H1 (cell line): ENCODE data around the gene SERPINE2. TPM values are rescaled to one million over a fixed set of nuclear protein-coding genes. Genes with fewer than 3 reads are reported as not detected.

Source experiments
- CTCF ChIA-PET: fragments of 300-600 bp; sonication (Branson Sonifier 250); formaldehyde crosslinking; loops from one replicate; lab custom pipeline; 2021; ENCODE audit not compliant: partially characterized antibody; lab: Charles Lee
- POLR2A ChIA-PET: fragments of 300-600 bp; sonication (Branson Sonifier 250); formaldehyde crosslinking; loops from one replicate; lab custom pipeline; 2021; ENCODE audit warnings: inconsistent platforms; ENCODE audit not compliant: partially characterized antibody; lab: Charles Lee
- DNase-seq, 2 experiments: peaks; one replicate each; pipeline versions ENCODE4 v3.0.0 to v3.0.0-alpha.2; 2010 to 2022; ENCODE audit warnings: low spot score in 2 of 2, low read depth in 1 of 2, mixed read lengths in 1 of 2
- FAIRE-seq: peaks from 2 replicates; lab custom pipeline; 2011; peaks lifted over from hg19 to GRCh38; lab: Jason Lieb, UNC
- H2AFZ ChIP-seq: 2 replicates; pipeline ENCODE4 v1.8.1; 2012; ENCODE audit warnings: low read length, inconsistent platforms
- H2AK5ac ChIP-seq: 2 replicates; pipeline ENCODE4 v1.6.1; 2013; ENCODE audit warnings: low read depth, low read length
- H2BK120ac ChIP-seq: replicated peaks from 2 replicates; pipeline ENCODE3; 2013; ENCODE audit warnings: low read depth, low read length, inconsistent platforms
- H2BK12ac ChIP-seq: 2 replicates; pipeline ENCODE4 v1.6.1; 2013; ENCODE audit warnings: low read depth, low read length
- H2BK15ac ChIP-seq: 2 replicates; pipeline ENCODE4 v1.6.1; 2013; ENCODE audit warnings: low read length
- H2BK20ac ChIP-seq: 2 replicates; pipeline ENCODE4 v1.6.1; 2013; ENCODE audit warnings: low read length
- H2BK5ac ChIP-seq: 2 replicates; pipeline ENCODE4 v1.6.1; 2013; ENCODE audit warnings: low read depth, low read length
- H3K14ac ChIP-seq: 2 replicates; pipeline ENCODE4 v1.6.1; 2013; ENCODE audit warnings: inconsistent platforms; ENCODE audit not compliant: insufficient read length
- H3K18ac ChIP-seq: 2 replicates; pipeline ENCODE4 v1.6.1; 2013; ENCODE audit warnings: low read length; ENCODE audit errors: extremely low read depth
- H3K23ac ChIP-seq: 2 replicates; pipeline ENCODE4 v1.6.1; 2013; ENCODE audit warnings: inconsistent platforms; ENCODE audit not compliant: insufficient read length
- H3K23me2 ChIP-seq: 2 replicates; pipeline ENCODE4 v1.6.1; 2013; ENCODE audit warnings: low read depth, low read length
- H3K27ac ChIP-seq: 2 replicates; pipeline ENCODE4 v1.6.1; 2011; ENCODE audit warnings: low read depth, low read length, inconsistent platforms
- H3K27me3 ChIP-seq, 4 experiments: replicated peaks in 1 of 4; 1 replicate in 1 of 4; 2 replicates in 3 of 4; pipeline versions ENCODE4 v1.6.1 to v1.8.1; 2011 to 2013; ENCODE audit warnings: low read length in 3 of 4, mild to moderate bottlenecking in 3 of 4, inconsistent platforms in 2 of 4, mixed read lengths in 2 of 4, moderate library complexity in 1 of 4; ENCODE audit not compliant: control insufficient read depth in 3 of 4, insufficient read depth in 3 of 4; ENCODE audit errors: extremely low read depth in 1 of 4
- H3K36me3 ChIP-seq, 4 experiments: 2 replicates each; pipeline versions ENCODE4 v1.6.1 to v1.8.1; 2011 to 2013; ENCODE audit warnings: mild to moderate bottlenecking in 4 of 4, low read length in 3 of 4, moderate library complexity in 2 of 4, control low read depth in 1 of 4, inconsistent platforms in 1 of 4; ENCODE audit not compliant: insufficient read depth in 4 of 4, control insufficient read depth in 2 of 4
- H3K4ac ChIP-seq: replicated peaks from 2 replicates; pipeline ENCODE3; 2013; ENCODE audit warnings: low read length, low read depth, mixed read lengths, inconsistent platforms; ENCODE audit not compliant: insufficient read length
- H3K4me1 ChIP-seq, 4 experiments: replicated peaks in 1 of 4; 1 replicate in 1 of 4; 2 replicates in 3 of 4; pipeline versions ENCODE4 v1.6.1 to v1.8.1; 2011 to 2013; ENCODE audit warnings: low read length in 3 of 4, inconsistent platforms in 2 of 4, mixed read lengths in 1 of 4; ENCODE audit not compliant: insufficient read depth in 4 of 4, control insufficient read depth in 3 of 4
- H3K4me2 ChIP-seq, 2 experiments: 2 replicates each; pipeline versions ENCODE4 v1.6.1 to v1.8.1; 2011 to 2013; ENCODE audit warnings: low read depth in 2 of 2, low read length in 2 of 2, control low read depth in 1 of 2, inconsistent platforms in 1 of 2, mild to moderate bottlenecking in 1 of 2; ENCODE audit not compliant: insufficient read depth in 1 of 2
- H3K4me3 ChIP-seq, 4 experiments: fragments of 200-600, 300-600 bp in 1 of 4; sonication (generic), shearing (Covaris generic), sonication (Bioruptor Twin) in 1 of 4; 2 replicates each; pipeline versions ENCODE4 v1.5.1 to v1.8.1; 2011 to 2016; ENCODE audit warnings: low read length in 4 of 4, low read depth in 3 of 4, control low read depth in 2 of 4, inconsistent platforms in 2 of 4, mild to moderate bottlenecking in 2 of 4, mixed read lengths in 1 of 4, moderate library complexity in 1 of 4; ENCODE audit not compliant: insufficient read depth in 2 of 4; ENCODE audit errors: extremely low read depth in 1 of 4
- H3K56ac ChIP-seq: replicated peaks from 2 replicates; pipeline ENCODE3; 2013; ENCODE audit warnings: low read depth, mild to moderate bottlenecking, mixed read lengths, low read length, inconsistent platforms; ENCODE audit not compliant: insufficient read length
- H3K79me1 ChIP-seq: 2 replicates; pipeline ENCODE4 v1.6.1; 2013; ENCODE audit warnings: low read depth, low read length, control low read depth
- H3K79me2 ChIP-seq, 2 experiments: 2 replicates each; pipeline versions ENCODE4 v1.6.1 to v1.8.1; 2012 to 2013; ENCODE audit warnings: low read length in 2 of 2, mild to moderate bottlenecking in 2 of 2, inconsistent platforms in 1 of 2; ENCODE audit not compliant: insufficient read depth in 2 of 2, control insufficient read depth in 1 of 2
- H3K9ac ChIP-seq, 4 experiments: replicated peaks in 1 of 4; 1 replicate in 1 of 4; 2 replicates in 3 of 4; pipeline versions ENCODE4 v1.6.1 to v1.8.1; 2011 to 2013; ENCODE audit warnings: low read depth in 3 of 4, low read length in 3 of 4, control low read depth in 2 of 4, mild to moderate bottlenecking in 2 of 4, moderate library complexity in 2 of 4, inconsistent platforms in 1 of 4; ENCODE audit errors: extremely low read depth in 1 of 4
- H3K9me3 ChIP-seq, 2 experiments: 2 replicates each; pipeline versions ENCODE4 v1.6.1 to v1.8.1; 2012 to 2013; ENCODE audit warnings: mild to moderate bottlenecking in 2 of 2, moderate library complexity in 2 of 2, control low read depth in 1 of 2, inconsistent platforms in 1 of 2, low read depth in 1 of 2, low read length in 1 of 2, mixed read lengths in 1 of 2; ENCODE audit not compliant: insufficient read depth in 2 of 2
- H4K20me1 ChIP-seq, 2 experiments: replicated peaks in 1 of 2; 2 replicates each; pipeline versions ENCODE3 to v1.8.1; 2011 to 2013; ENCODE audit warnings: inconsistent platforms in 2 of 2, low read length in 2 of 2, mild to moderate bottlenecking in 1 of 2; ENCODE audit not compliant: insufficient read depth in 2 of 2, control insufficient read depth in 1 of 2
- H4K5ac ChIP-seq: 2 replicates; pipeline ENCODE4 v1.6.1; 2013; ENCODE audit warnings: low read length, low read depth, mixed read lengths, inconsistent platforms; ENCODE audit not compliant: insufficient read length
- H4K8ac ChIP-seq: 2 replicates; pipeline ENCODE4 v1.8.0; 2013; ENCODE audit warnings: mild to moderate bottlenecking, moderate library complexity, low read length, inconsistent platforms; ENCODE audit not compliant: insufficient read depth; ENCODE audit errors: extremely low read depth
- H4K91ac ChIP-seq: replicated peaks from 2 replicates; pipeline ENCODE3; 2013; ENCODE audit warnings: low read length, mixed read lengths, inconsistent platforms; ENCODE audit not compliant: insufficient read length
- CBX5 ChIP-seq: fragments of 300-800, 300-1000 bp; sonication (generic); IDR thresholded peaks from 2 replicates; pipeline ENCODE4 v1.7.1; 2016; ENCODE audit warnings: antibody characterized with exemption, low read length, low read depth
- CEBPB ChIP-seq: IDR thresholded peaks from 2 replicates; pipeline ENCODE4 v1.6.1; 2012; ENCODE audit warnings: low read depth, low read length
- KDM5A ChIP-seq: fragments of 200-600 bp; IDR thresholded peaks from 2 replicates; pipeline ENCODE4 v1.7.1; 2012; ENCODE audit warnings: mild to moderate bottlenecking, low read length, inconsistent platforms, mixed read lengths
- NANOG ChIP-seq: IDR thresholded peaks from 2 replicates; pipeline ENCODE4 v1.6.1; 2011; ENCODE audit warnings: low read length, low read depth, mild to moderate bottlenecking, inconsistent platforms; ENCODE audit not compliant: insufficient read depth, poor library complexity, severe bottlenecking
- RFX5 ChIP-seq: IDR thresholded peaks from 2 replicates; pipeline ENCODE4 v1.6.1; 2011; ENCODE audit warnings: low read depth, low read length, improper control_type of control experiment, borderline replicate concordance
- SIRT6 ChIP-seq: IDR thresholded peaks from one replicate; pipeline ENCODE4 v1.7.1; 2012; ENCODE audit warnings: low read length, inconsistent platforms
- WGBS, 2 experiments: shearing (Covaris generic) in 1 of 2; methylation state at CpG; one replicate each; pipeline versions ENCODE4 v1.1.6 to v1.1.7; 2013 to 2015; ENCODE audit warnings: low lambda C conversion rate in 2 of 2, mixed read lengths in 2 of 2, inconsistent platforms in 1 of 2, low coverage in 1 of 2, missing lambda C conversion rate in 1 of 2; ENCODE audit not compliant: insufficient replicate concordance in 2 of 2, insufficient coverage in 1 of 2, insufficient read length in 1 of 2; ENCODE audit errors: extremely low coverage in 1 of 2, missing lambda C conversion rate in 1 of 2; 5-methylcytosine and 5-hydroxymethylcytosine counted together
- polyA plus RNA-seq, 7 experiments: library from polyadenylated mRNA; depleted of rRNA in 3 of 7; stranded (reverse) in 5 of 7; unstranded in 2 of 7; fragments of >200 nt in 5 of 7; fragments of 200-250 nt in 2 of 7; gene quantifications; 1 replicate in 5 of 7; 2 replicates in 1 of 7; 4 replicates in 1 of 7; pipeline versions ENCODE4 v1.2.1 to v1.2.3, GENCODE V29; 2011 to 2013; ENCODE audit warnings: missing spikeins in 2 of 7, mixed read lengths in 2 of 7
- total RNA-seq: library from RNA; stranded (reverse); fragmentation: NEBNext Ultra II Directional; extraction: Animal tissue kit (Norgen Biotek cat#: 25700); gene quantifications from 2 replicates; pipeline ENCODE4 v1.2.1, GENCODE V29; 2021

Gene SERPINE2
- total and polyA plus RNA-seq, 2 of the 8 experiments (the other 6 are each of a cell fraction or from before 2014, with no cell fraction given) = 26.2 to 76.0 TPM

GRCh38 chr2:224042191-224042696 lies 3.2 kb upstream of the SERPINE2 start:
- Histone ChIP-seq H2BK20ac (no peak overlapping the region), H3K18ac (no peak overlapping the region), H2BK12ac (no peak overlapping the region), H3K23me2 (peaks cover 9% of the 10 kb centered on the region; the same call in 1 of the 2 replicates), H4K5ac (no peak overlapping the region), H3K27ac (no peak overlapping the region), H3K9ac (no peak overlapping the region), H3K4me2 (no peak overlapping the region), H3K9me3 (no peaks in the 10 kb centered on the region), H2BK5ac (no peak overlapping the region), H2AK5ac (no peak overlapping the region), H3K23ac (no peak overlapping the region), H2BK15ac (no peak overlapping the region), H3K4me1 (peaks cover 0 to 3% (median 1%) of the 10 kb centered on the region in 4 experiments; a peak in 3 of 7 replicates), H3K36me3 (no peaks in the 10 kb centered on the region), H3K79me1 (no peaks in the 10 kb centered on the region), H4K20me1 (peaks cover 2% of the 10 kb centered on the region in 2 experiments), H3K27me3 (peaks cover 0 to 14% (median 8%) of the 10 kb centered on the region in 4 experiments; a peak in 5 of 7 replicates), H3K4ac (no peak overlapping the region), H3K14ac (no peak overlapping the region), H2AFZ (no peak overlapping the region), H4K91ac (no peak overlapping the region), H2BK120ac (no peak overlapping the region), H3K56ac (no peak overlapping the region), H3K4me3 (no peak overlapping the region), H4K8ac (no peak overlapping the region), H3K79me2 (peaks cover 0 to 3% of the 10 kb centered on the region in 2 experiments; a peak in 1 of 4 replicates)
- DNase-seq = no peak
- CTCF ChIA-PET = interaction anchor here (0.9 to 1.9 kb wide), 6 partner anchors 10 to 52 kb away, joined by 3 to 14 read pairs (median 4); no protein-coding TSS in a partner anchor
- 85% methylated on average over 6 of the region's 6 CpGs; no CpG with 5 or more reads in 1 of the 2 experiments for WGBS, 2 experiments
- no peak for FAIRE-seq
- POLR2A ChIA-PET = no interaction called here
- TF ChIP-seq CEBPB = peak; percentile 69; the same call in 1 of the 2 replicates
- no peak for TF ChIP-seq RFX5
- no peak for TF ChIP-seq SIRT6
- no peak for TF ChIP-seq NANOG
- no peak for TF ChIP-seq KDM5A
- TF ChIP-seq CBX5 = no peak
